GM21619 (cell line): ENCODE measurements around the gene ADD2.

Experiments
- ATAC-seq: cut with Tn5 transposase; IDR thresholded peaks from one replicate; pipeline ENCODE4 v1.9.1; 2021; ENCODE audit not compliant: unreplicated experiment

ADD2 gene

GRCh38 chr2:70726947-70727725, 40.9 kb downstream of the ADD2 start:
- no peak for ATAC-seq

DNA sequence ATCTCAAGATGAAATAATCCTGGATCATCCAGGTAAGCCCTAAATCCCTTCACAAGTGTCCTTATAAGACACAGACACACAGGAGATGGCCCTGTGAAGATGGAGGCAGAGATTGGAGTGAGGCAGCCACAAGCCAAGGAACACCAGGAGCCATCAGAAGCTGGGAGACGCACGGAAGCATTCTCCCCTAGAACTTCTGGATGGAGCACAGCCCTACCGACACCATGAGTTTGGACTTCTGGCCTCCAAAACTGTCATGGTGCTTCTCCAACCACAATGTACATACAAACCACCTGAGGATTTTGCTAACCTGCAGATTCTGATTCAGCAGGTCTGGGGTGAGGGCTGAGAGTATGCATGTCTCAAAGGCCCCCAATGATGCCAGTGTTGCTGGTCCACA, 42.5 kb downstream of the ADD2 start:
- no peak for ATAC-seq

DNA sequence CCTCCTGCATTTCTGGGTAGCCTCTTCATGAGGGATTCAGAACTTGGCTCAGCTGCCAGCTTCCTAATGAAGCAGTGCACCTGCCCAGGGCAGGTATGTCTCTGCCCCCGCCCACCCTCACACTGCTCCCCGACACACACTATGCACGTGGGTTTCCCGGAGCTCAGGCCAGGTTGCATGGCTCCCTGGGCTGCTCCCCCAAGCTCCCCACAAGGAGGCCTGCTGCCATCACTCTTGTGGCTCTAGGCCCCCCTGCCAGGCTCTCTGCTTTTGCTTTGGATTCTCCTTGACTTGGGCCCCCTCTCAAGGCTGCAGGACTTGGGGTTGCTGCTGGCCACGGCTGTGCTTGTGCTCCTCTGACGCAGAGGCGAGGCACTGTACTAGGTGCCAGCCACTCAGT, 43.6 kb downstream of the ADD2 start:
- ATAC-seq, result no peak

- ATAC-seq, result no peak
These were observed 44.6 kb downstream of the ADD2 start for GRCh38 chr2:70723286-70723885.

DNA sequence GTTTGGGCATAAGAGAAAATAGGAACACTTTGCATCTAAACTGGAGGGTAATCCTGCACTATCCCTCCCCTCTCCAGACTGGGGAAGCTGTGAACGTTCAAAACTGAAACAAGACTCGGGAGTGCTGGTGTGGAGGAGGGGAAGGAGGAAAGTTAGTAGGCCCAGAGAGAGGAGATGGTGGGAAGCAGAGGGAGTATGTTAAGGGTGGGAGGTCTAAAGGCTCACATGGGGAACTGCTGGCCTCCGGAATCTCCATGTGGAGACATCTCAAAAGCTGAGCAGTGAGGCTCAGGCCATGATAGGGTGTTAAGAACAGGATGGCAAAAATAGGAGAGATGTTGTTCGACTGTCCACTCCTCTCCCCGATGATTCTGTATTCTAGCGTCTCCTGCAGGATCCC, 47.9 kb downstream of the ADD2 start:
- ATAC-seq, result no peak

- no peak for ATAC-seq
These were observed 48.8 kb downstream of the ADD2 start for GRCh38 chr2:70719231-70719630.

DNA sequence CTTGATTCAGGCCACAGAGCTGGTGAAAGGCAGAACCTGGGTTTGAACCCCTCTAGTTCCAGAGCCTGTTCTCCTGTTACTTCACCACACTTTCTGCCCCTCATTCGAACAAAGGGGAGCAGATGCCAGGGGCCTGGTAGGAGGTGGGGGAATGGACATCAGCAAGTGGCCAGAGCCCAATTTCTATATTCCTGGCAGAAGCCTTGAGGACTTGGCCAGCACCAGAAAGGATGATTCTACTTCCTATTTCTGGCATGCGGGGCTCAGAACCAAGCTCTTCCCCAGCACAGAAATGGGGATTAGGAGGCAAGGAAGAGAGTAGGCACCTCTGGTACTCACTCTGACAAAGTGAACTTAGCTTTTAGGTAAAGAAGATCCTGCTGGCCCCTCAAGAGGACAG, 49.3 kb downstream of the ADD2 start:
- ATAC-seq, result no peak

GRCh38 chr2:70718241-70718640, 49.8 kb downstream of the ADD2 start:
- no peak for ATAC-seq

- no peak for ATAC-seq
These were observed 50.5 kb downstream of the ADD2 start for GRCh38 chr2:70717431-70718038.

GRCh38 chr2:70716951-70717350, 51.0 kb downstream of the ADD2 start:
- no peak for ATAC-seq

- ATAC-seq, result no peak
These were observed 51.8 kb downstream of the ADD2 start for GRCh38 chr2:70716131-70716743.

- no peak for ATAC-seq
These were observed 52.7 kb downstream of the ADD2 start for GRCh38 chr2:70715071-70715985.

- no peak for ATAC-seq
These were observed 53.7 kb downstream of the ADD2 start for GRCh38 chr2:70714141-70714905.

DNA sequence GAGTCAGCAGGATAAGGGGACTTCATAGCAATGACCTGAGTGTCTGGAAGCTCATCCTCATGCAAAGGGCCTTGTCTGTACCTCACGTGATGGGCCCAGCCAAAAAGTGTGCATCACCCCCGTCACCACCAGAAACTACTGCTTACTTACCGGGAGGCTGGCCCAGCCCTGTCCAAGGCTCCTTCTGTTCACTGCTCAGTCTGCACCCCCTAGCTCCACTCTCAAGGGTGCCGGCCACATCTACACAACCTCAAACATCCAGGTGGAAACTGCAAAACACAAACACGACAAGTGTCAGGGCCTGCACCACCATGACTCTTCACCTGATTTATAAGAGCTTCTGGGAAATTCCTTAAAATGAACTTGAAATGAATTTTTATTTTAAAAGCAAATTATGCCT, 55.1 kb downstream of the ADD2 start:
- no peak for ATAC-seq

GRCh38 chr2:70711191-70711590, 56.8 kb downstream of the ADD2 start:
- ATAC-seq, result no peak

- ATAC-seq, result no peak
These were observed 57.8 kb downstream of the ADD2 start for GRCh38 chr2:70710038-70710690.

DNA sequence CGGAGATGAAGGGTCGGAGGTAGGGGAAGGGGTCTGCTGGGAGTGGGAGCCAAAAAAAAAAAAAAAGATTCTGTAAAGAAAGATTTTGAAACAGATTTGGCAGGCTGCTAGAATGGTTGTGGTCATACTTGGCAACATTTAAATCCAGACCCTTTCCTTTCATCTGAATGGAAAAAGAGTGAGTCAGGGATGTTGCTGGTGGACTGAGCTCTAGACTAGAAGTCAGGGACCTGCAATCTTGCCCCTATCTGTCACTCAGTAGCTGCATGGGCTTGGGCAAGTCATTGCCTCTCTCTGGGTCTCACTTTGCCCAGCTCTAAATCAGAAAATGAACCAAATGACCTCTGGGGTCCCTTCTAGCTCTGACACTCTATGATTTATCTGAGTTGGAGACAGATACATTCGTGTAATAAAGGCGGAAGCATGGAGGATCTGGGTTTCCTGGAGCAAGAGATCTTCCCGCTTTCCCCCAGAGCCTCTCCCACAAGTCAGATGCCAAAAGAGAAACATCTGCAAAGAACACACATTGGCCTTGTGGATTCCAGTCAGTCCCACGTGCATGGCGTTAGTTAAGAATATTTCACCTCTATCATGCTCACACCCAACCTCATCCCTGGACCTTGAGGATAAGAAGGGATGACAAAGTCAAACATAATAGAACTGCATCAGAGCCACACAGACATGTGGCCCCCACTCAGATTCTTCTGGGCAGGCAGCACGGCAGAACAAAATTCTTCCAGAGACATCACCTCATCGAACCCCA, 58.5 kb downstream of the ADD2 start:
- ATAC-seq, result no peak

- no peak for ATAC-seq
These were observed 59.4 kb downstream of the ADD2 start for GRCh38 chr2:70708376-70709199.
